GM13976 (cell line): ENCODE measurements around the gene UBXN1.
"Not testable (repeated sequence)": the region's sequence is repeated elsewhere in the genome, so short reads cannot be mapped to it uniquely, and the experiment has no call there.

Experiments
- DNase-seq: peaks from one replicate; pipeline ENCODE4 v3.0.0; 2012; ENCODE audit warnings: low spot score
- CTCF ChIP-seq: IDR thresholded peaks from 2 replicates; pipeline ENCODE4 v1.5.1; 2012; ENCODE audit warnings: borderline replicate concordance, mild to moderate bottlenecking; ENCODE audit not compliant: insufficient read depth; ENCODE audit errors: extremely low read depth, missing control alignments, control extremely low read depth
- in situ Hi-C: fragments of 300-500 bp; cut with MboI; formaldehyde crosslinking; loops from one replicate; pipeline ENCODE4 v1.12.0; 2022; ENCODE audit warnings: low sequenced_read_pairs, mixed read lengths, inconsistent platforms; ENCODE audit not compliant: unreplicated experiment

Gene UBXN1

GRCh38 chr11:62652161-62653006 is 26.5 kb downstream of the UBXN1 start:
- in situ Hi-C loops: no loop called here
- DNase-seq: no peak
- no peak for TF ChIP-seq CTCF

GRCh38 chr11:62650283-62650682 is 28.6 kb downstream of the UBXN1 start:
- in situ Hi-C loops, DNase-seq: not testable (repeated sequence)

- TF ChIP-seq CTCF: no peak
- in situ Hi-C loops: no loop called here
- DNase-seq: no peak
Observed at GRCh38 chr11:62649486-62649885, 29.4 kb downstream of the UBXN1 start.

DNA sequence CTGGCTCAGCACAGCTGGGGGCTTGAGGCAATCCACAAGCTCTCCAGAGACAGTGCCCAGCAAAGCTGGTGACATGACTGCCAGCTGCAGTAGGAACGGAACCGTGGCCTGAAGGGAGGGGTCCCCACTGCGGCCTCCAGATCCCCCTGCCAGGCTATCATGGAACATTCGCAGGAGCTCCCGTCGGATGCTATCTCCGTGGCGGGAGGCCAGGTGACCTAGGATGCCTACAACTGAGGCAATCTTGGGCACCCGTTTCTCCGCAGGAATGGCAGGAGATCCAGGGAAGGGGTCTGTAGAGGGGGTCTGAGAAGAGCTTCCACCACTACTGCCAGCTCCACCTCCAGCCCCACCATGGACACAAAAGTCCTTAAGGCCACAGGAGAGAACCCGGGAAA is 29.9 kb downstream of the UBXN1 start:
- in situ Hi-C loops: no loop called here
- no peak for DNase-seq
- no peak for TF ChIP-seq CTCF

DNA sequence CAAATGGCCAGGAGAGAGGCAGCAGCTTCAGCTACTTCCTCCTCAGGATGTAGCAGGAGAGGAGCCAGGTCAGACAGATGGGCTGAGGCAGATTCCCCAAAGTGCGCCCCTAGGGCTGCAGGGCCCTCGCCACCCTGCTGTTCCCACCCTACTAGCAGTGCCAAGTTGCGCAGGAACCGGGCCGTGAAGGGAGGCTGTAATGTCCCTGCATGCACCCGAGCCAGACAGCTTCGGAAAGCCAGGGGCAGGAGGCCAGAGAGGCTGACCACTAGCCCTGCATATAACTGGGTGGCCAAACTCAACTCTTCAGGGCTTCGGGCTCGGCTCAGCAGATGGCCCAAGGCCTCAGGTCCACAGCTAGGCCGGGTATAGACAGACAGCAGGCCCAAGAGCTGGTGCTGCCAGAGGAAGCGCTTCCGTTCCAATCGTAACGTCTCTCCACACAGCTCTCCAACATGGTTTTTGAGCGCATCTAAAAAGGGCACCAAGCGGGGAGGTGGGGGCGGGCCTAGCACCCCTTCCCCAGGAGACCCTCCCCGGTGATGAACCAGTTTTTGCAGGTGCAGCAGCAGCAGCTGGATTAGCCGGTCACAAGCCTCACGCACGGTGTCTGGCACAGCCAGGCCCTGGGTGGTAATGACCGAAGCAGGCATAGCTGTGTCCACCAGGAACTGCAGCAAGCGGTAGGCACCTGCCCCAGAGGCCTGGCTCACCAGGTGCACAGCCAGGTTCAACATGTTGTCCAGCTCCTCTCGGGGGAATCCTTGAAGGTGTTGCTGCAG is 30.5 kb downstream of the UBXN1 start:
- no peak for TF ChIP-seq CTCF
- in situ Hi-C loops: no loop called here
- DNase-seq: no peak

- in situ Hi-C loops: no loop called here
Observed at GRCh38 chr11:62647609-62648005, 31.3 kb downstream of the UBXN1 start.

More at GRCh38 chr11:62647609-62648005, 31.3 kb downstream of the UBXN1 start:
- DNase-seq: no peak
- TF ChIP-seq CTCF: no peak
